ENCODE measurements around the gene PDLIM1.

DNA sequence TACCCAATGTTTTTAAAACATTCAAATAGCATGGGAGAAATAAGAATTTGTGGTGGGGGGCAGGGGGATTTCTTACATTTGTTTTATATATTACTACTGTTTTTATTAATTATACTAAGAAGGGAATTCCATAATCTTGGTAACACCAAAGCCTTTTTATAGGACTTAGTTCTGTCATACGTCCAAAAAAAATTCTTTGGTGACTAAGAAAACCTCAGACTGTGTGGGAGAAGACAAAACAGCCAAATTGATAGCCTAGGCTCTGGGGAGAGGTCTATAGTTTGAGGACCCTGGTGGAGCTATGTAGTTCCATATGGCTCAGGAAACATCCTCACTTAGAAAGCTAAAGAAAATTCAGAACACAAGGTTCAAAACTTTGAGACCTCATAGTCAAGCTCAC is 73.3 kb downstream of the PDLIM1 start:
- TF ChIP-seq, protein P1, sequence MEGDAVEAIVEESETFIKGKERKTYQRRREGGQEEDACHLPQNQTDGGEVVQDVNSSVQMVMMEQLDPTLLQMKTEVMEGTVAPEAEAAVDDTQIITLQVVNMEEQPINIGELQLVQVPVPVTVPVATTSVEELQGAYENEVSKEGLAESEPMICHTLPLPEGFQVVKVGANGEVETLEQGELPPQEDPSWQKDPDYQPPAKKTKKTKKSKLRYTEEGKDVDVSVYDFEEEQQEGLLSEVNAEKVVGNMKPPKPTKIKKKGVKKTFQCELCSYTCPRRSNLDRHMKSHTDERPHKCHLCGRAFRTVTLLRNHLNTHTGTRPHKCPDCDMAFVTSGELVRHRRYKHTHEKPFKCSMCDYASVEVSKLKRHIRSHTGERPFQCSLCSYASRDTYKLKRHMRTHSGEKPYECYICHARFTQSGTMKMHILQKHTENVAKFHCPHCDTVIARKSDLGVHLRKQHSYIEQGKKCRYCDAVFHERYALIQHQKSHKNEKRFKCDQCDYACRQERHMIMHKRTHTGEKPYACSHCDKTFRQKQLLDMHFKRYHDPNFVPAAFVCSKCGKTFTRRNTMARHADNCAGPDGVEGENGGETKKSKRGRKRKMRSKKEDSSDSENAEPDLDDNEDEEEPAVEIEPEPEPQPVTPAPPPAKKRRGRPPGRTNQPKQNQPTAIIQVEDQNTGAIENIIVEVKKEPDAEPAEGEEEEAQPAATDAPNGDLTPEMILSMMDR (IDR thresholded peaks at IDR 0.05 in 8 of 11, conservative IDR thresholded peaks at IDR 0.05 in 3 of 11) = no peak
- no peak for TF ChIP-seq POLR2AphosphoS5 (IDR thresholded peaks at IDR 0.05)
